Lower lobe of right lung (tissue), 2 donors: Measurements from ENCODE around the gene ROPN1. TPM values are rescaled to one million over a fixed set of nuclear protein-coding genes. Genes with fewer than 3 reads are reported as not detected.

Source experiments
- ATAC-seq, 2 donors: fragments of 200-7000 bp; cut with Tn5 transposase; one replicate each; pipeline ENCODE4 v1.9.1; 2020 to 2022; ENCODE audit warnings: mild to moderate bottlenecking in 2 of 2, moderate library complexity in 2 of 2
- DNase-seq: peaks from one replicate; pipeline ENCODE4 v3.0.0-alpha.2; 2020
- H3K27ac ChIP-seq: fragments of 200-600 bp; one replicate; pipeline ENCODE4 v1.8.0; 2022
- H3K27me3 ChIP-seq: fragments of 200-600 bp; one replicate; pipeline ENCODE4 v1.8.0; 2022; ENCODE audit warnings: low read depth
- H3K36me3 ChIP-seq: fragments of 200-600 bp; one replicate; pipeline ENCODE4 v1.8.0; 2022; ENCODE audit warnings: mild to moderate bottlenecking
- H3K4me1 ChIP-seq: fragments of 200-600 bp; one replicate; pipeline ENCODE4 v1.8.0; 2022
- H3K4me3 ChIP-seq: fragments of 200-600 bp; one replicate; pipeline ENCODE4 v1.8.0; 2022; ENCODE audit warnings: mild to moderate bottlenecking
- H3K9me3 ChIP-seq: fragments of 200-600 bp; one replicate; pipeline ENCODE4 v1.8.0; 2022
- intact Hi-C: fragments of 100-400 bp; cut with DNase I; formaldehyde crosslinking; loops from one replicate; pipeline ENCODE4 v1.11.0; 2022
- total RNA-seq: library from RNA; stranded (reverse); fragmentation: NEBNext Ultra II Directional; extraction: Animal tissue kit (Norgen Biotek cat#: 25700); gene quantifications from one replicate; pipeline ENCODE4 v1.2.1, GENCODE V29; 2021
- TF ChIP-seq, protein P1 (sequence below): fragments of 200-600 bp; IDR thresholded peaks from one replicate; pipeline ENCODE4 v1.8.0; 2022; ENCODE audit warnings: antibody characterized with exemption, mild to moderate bottlenecking
- donor health status: DM: no; HTN: yes; CAD: no; lungs with severe emphysema.

ROPN1 gene
- total RNA-seq, 1 donor from 2014 or later = not detected

DNA sequence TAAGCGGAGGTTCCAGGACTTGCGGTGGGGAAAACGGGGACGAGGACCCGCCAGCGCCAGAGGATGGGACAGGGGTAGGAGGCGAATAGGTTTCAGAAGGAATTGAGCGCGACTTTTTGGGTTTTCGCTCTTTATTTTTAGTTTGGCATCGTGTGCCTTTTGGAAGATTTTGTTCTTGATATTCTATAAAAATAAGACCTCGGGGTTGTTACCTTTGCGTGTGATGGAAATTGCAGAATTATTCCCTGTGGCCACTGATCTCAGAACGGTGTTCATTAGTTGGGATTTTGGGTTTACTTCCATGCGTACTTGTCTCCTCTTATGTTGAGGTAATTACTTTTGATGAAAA lies 30.4 kb downstream of the ROPN1 start:
- intact Hi-C loops = no loop called here
- Histone ChIP-seq H3K36me3 (peaks cover 2% of the 10 kb centered on the region), H3K4me1 (peaks cover 11% of the 10 kb centered on the region), H3K27me3 (no peaks in the 10 kb centered on the region), H3K9me3 (no peaks in the 10 kb centered on the region), H3K4me3 (peak overlapping the region; percentile 80), H3K27ac (peak overlapping the region; percentile 81)
- TF ChIP-seq, protein P1, sequence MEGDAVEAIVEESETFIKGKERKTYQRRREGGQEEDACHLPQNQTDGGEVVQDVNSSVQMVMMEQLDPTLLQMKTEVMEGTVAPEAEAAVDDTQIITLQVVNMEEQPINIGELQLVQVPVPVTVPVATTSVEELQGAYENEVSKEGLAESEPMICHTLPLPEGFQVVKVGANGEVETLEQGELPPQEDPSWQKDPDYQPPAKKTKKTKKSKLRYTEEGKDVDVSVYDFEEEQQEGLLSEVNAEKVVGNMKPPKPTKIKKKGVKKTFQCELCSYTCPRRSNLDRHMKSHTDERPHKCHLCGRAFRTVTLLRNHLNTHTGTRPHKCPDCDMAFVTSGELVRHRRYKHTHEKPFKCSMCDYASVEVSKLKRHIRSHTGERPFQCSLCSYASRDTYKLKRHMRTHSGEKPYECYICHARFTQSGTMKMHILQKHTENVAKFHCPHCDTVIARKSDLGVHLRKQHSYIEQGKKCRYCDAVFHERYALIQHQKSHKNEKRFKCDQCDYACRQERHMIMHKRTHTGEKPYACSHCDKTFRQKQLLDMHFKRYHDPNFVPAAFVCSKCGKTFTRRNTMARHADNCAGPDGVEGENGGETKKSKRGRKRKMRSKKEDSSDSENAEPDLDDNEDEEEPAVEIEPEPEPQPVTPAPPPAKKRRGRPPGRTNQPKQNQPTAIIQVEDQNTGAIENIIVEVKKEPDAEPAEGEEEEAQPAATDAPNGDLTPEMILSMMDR = no peak
- DNase-seq (no peak), ATAC-seq (no peak)

DNA sequence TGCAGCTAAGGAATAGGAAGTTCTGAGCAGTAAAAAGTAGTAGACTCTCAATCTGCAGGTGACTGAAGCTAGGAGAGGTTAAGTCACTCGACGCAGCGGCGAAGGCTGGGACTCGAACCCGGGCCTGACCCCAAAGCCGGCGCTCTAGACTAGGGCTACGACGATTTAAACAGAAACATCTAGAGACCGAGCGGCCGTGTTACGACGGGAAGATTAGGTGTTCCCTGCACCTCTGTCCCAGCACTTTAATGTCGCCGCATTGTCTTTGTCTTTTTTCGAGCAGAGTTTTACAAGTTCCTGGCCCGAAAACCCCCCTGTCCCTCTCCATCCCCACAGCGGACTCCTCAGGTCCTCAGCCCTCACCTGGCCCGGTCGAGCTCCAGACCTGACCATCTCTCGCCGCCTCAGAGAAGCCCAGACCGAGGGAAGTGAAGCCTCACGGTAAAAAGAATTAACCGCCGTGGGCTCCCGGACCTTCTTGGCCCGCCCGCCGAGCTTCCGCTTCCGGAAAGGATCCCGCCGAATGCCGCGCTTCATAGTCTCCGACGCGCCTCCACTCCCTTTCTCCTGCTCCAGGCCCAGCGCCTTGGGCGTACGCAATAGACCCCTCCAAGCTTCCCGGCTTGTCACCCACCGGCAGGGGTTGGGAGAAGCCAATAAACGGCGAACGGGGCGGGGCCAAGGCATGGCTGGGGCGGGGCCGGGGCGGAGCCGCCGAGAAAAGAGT lies 31.0 kb downstream of the ROPN1 start, which contains the start of gene CCDC14:
Gene CCDC14, minus strand, starts transcription at position 449 of the 727 bp plus-strand sequence. Its CDS starts 56 bp downstream, at position 393.
- H3K9me3 ChIP-seq = no peaks in the 10 kb centered on the region
- H3K4me1 ChIP-seq = peaks cover 11% of the 10 kb centered on the region
- peak within 1 kb of the TSS; percentile 81 for H3K27ac ChIP-seq
- TF ChIP-seq, protein P1 = no peak
- ATAC-seq (peak; percentile 100), DNase-seq (peak; percentile 96)
- H3K4me3 ChIP-seq = peak within 1 kb of the TSS; percentile 80
- H3K27me3 ChIP-seq = no peaks in the 10 kb centered on the region
- intact Hi-C loops = no loop called here
- peaks cover 6% of the 10 kb centered on the region for H3K36me3 ChIP-seq

DNA sequence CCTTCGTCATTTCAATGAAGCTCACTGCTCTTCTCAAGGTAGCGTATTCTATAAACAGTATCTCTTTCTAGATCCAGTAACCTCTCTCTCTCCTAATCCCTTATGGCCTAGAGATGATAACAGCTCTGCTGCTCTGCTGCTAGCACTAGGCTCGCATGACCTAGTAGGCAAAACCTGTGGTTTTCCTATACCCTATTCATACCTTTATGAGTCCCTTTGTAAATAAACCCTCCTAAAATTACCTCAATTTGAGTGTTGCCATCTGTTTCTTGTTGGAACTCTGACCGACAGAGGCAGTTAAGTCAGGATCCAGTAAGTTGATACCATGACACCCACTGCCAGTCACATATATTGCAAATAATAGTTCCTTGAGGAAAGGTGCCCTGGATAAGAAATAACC lies 38.2 kb downstream of the ROPN1 start:
- Histone ChIP-seq H3K4me3 (no peak overlapping the region), H3K27me3 (no peaks in the 10 kb centered on the region), H3K36me3 (peaks cover 33% of the 10 kb centered on the region), H3K27ac (no peak overlapping the region), H3K4me1 (no peaks in the 10 kb centered on the region), H3K9me3 (no peaks in the 10 kb centered on the region)
- TF ChIP-seq, protein P1 = no peak
- ATAC-seq (no peak), DNase-seq (no peak)
- intact Hi-C loops = no loop called here

DNA sequence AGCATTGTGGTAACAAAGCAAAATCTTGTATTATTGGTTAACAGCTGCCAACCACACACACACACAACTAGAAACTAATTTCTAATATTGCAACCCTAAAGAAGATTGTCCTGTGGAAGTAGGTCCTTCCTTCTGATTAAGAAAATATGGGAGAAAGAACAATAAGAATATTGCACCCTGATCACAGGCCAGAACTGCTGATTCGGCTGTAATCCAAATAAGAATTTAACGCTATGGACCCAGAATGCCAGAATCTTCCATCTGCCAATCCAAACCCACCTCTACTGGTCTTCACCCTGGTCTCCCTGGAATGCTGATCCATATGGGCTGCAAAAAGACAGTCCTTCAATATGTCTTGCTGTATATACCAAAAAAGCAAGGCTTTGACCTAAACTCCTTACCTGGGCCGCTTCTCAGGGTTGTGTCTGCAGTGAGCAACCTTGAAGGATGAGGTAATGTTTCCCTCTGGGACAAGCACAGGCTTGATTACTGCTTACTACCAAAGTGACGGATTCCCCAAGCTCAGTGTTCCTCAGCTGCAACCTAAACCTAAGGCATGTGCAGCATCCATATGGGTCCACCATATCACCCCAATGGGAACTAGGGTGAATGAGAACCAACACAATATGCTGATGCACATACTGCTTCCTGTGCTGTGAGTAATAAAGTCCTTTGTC lies 38.9 kb downstream of the ROPN1 start:
- no peak for DNase-seq
- H3K4me3 ChIP-seq = no peak overlapping the region
- TF ChIP-seq, protein P1 = no peak

DNA sequence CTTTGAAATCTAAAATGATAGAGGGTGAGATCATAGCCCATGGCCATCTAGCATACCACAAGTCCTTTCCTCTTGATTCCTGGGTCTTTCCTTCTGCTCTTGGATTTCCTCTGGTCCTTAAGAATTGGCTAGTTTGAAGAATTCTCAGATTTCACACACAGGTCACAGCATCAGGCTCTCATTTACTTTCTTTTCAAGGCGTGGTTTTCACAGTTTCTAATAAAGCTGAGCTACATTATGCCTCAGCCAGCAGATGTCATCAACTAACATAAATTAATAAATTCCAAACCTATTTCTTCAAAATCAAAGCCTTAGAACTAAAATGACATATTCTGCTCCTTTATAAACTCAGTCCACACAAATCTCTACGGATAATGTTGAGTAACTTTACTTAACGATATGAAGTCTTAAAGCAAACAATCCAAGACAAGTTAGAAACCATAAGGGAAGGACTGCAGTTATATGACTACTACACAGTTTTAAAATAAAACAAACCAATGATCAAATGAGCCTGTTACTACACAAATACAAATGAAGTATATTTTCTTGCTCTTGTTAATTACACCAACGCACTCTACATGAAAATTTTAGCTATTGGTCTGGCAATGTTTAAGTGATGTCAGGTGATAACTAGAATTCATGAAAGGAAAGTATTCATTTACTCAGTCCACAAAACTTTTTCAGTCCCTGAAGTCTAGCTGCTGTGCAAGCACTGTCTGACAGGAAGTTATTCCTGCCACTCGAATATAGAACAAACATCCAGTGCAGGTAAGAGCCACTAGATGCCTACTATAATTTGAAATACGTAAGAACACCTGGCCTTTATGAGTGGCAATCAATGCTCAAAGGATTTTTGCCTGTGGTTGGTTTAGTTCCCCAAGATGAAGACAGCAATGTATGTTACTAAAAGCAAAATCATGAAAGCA lies 40.1 kb downstream of the ROPN1 start:
- Histone ChIP-seq H3K4me1 (no peaks in the 10 kb centered on the region), H3K27me3 (no peaks in the 10 kb centered on the region), H3K9me3 (no peaks in the 10 kb centered on the region), H3K4me3 (no peak overlapping the region), H3K36me3 (peaks cover 52% of the 10 kb centered on the region), H3K27ac (peak overlapping the region; percentile 31)
- TF ChIP-seq, protein P1 = no peak
- intact Hi-C loops = no loop called here
- DNase-seq (no peak), ATAC-seq (peak; percentile 93 to 97)

More for the DNA sequence above, 38.9 kb downstream of the ROPN1 start:
- no peaks in the 10 kb centered on the region for H3K9me3 ChIP-seq
- H3K27me3 ChIP-seq = no peaks in the 10 kb centered on the region
- H3K27ac ChIP-seq = no peak overlapping the region
- no peaks in the 10 kb centered on the region for H3K4me1 ChIP-seq
- H3K36me3 ChIP-seq = peaks cover 41% of the 10 kb centered on the region
- ATAC-seq = no peak
- intact Hi-C loops = no loop called here
